OCI-LY3 (cell line): ENCODE data around the gene PPP2R5C.

Experiments used
- H2AFZ ChIP-seq: fragments of 200-600, 300-600 bp; shearing (Covaris generic); 2 replicates; pipeline ENCODE4 v1.6.0; 2014; ENCODE audit warnings: antibody characterized with exemption, low read depth, low read length
- H3K27ac ChIP-seq: fragments of 200-600, 300-600 bp; sonication (generic); 2 replicates; pipeline ENCODE4 v1.5.1; 2014; ENCODE audit warnings: mild to moderate bottlenecking, low read length, moderate library complexity, mixed read lengths
- H3K27me3 ChIP-seq: fragments of 200-600, 300-600 bp; sonication (generic); 2 replicates; pipeline ENCODE4 v1.6.1; 2014; ENCODE audit warnings: low read depth, low read length, mixed read lengths
- H3K36me3 ChIP-seq: fragments of 200-600, 300-600 bp; sonication (generic); replicated peaks from 2 replicates; pipeline ENCODE3; 2014; ENCODE audit warnings: low read depth, low read length, mixed read lengths
- H3K4me1 ChIP-seq: fragments of 300-600, 200-600 bp; sonication (generic); 2 replicates; pipeline ENCODE4 v1.6.1; 2014; ENCODE audit warnings: low read length, mixed read lengths
- H3K4me2 ChIP-seq: fragments of 200-600, 300-600 bp; sonication (generic); 2 replicates; pipeline ENCODE4 v1.6.1; 2014; ENCODE audit warnings: low read length, mixed read lengths
- H3K4me3 ChIP-seq: fragments of 300-600, 200-600 bp; sonication (generic); 2 replicates; pipeline ENCODE4 v1.5.1; 2014; ENCODE audit warnings: antibody characterized with exemption, mild to moderate bottlenecking, low read length, moderate library complexity
- H3K79me2 ChIP-seq: fragments of 300-600, 200-600 bp; shearing (Covaris generic); 2 replicates; pipeline ENCODE4 v1.6.1; 2014; ENCODE audit warnings: mild to moderate bottlenecking, low read length, mixed read lengths
- H3K9ac ChIP-seq: fragments of 300-600, 200-600 bp; shearing (Covaris generic); 2 replicates; pipeline ENCODE4 v1.6.0; 2014; ENCODE audit warnings: mild to moderate bottlenecking, low read length, moderate library complexity
- H3K9me3 ChIP-seq: fragments of 200-600, 300-600 bp; shearing (Covaris generic); 2 replicates; pipeline ENCODE4 v1.6.1; 2014; ENCODE audit warnings: low read length, mixed read lengths; ENCODE audit not compliant: insufficient read depth
- H4K20me1 ChIP-seq: fragments of 200-600, 300-600 bp; sonication (generic); 2 replicates; pipeline ENCODE4 v1.6.1; 2016; ENCODE audit warnings: low read length, mixed read lengths; ENCODE audit not compliant: insufficient read depth
- EZH2phosphoT487 ChIP-seq: fragments of 200-600 bp; shearing (Covaris generic); IDR thresholded peaks from 2 replicates; pipeline ENCODE4 v1.6.1; 2018; ENCODE audit warnings: antibody characterized with exemption, mixed run types, low read depth
- TF ChIP-seq, protein P1 (sequence below): fragments of 200-600, 300-600 bp; sonication (generic); IDR thresholded peaks from 2 replicates; pipeline ENCODE4 v1.5.1; 2014; ENCODE audit warnings: antibody characterized with exemption, low read length, low read depth

The PPP2R5C gene

DNA sequence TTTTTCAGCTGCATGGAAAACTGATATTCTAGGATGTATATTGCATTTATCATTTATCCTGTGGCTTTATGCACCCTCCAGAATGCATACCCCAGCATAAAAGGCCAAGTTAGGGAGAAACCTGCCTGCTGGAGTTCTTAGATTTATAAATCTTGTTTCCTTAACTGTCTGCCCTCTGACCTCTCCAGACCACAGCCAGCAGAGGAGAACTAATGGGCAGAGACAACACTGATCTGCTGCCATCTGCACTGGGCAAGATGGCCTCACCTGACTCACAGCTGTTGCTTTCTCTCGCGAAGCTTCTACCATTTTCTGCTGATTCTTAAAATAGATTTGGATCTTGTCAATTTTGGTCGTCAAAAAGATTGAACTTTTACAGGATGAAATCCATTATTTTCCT, 65.8 kb downstream of the PPP2R5C start:
- H3K4me3 ChIP-seq, result no peak overlapping the region
- H3K9me3 ChIP-seq, result no peaks in the 10 kb centered on the region
- H3K36me3 ChIP-seq, result peaks cover 32% of the 10 kb centered on the region
- no peak overlapping the region for H3K27ac ChIP-seq
- peaks cover 94% of the 10 kb centered on the region for H3K79me2 ChIP-seq
- no peaks in the 10 kb centered on the region for H3K27me3 ChIP-seq
- no peak for TF ChIP-seq EZH2phosphoT487
- TF ChIP-seq, protein P1, sequence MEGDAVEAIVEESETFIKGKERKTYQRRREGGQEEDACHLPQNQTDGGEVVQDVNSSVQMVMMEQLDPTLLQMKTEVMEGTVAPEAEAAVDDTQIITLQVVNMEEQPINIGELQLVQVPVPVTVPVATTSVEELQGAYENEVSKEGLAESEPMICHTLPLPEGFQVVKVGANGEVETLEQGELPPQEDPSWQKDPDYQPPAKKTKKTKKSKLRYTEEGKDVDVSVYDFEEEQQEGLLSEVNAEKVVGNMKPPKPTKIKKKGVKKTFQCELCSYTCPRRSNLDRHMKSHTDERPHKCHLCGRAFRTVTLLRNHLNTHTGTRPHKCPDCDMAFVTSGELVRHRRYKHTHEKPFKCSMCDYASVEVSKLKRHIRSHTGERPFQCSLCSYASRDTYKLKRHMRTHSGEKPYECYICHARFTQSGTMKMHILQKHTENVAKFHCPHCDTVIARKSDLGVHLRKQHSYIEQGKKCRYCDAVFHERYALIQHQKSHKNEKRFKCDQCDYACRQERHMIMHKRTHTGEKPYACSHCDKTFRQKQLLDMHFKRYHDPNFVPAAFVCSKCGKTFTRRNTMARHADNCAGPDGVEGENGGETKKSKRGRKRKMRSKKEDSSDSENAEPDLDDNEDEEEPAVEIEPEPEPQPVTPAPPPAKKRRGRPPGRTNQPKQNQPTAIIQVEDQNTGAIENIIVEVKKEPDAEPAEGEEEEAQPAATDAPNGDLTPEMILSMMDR, result no peak
- H2AFZ ChIP-seq, result no peak overlapping the region
- H3K9ac ChIP-seq, result no peak overlapping the region
- peaks cover 20% of the 10 kb centered on the region for H4K20me1 ChIP-seq
- H3K4me2 ChIP-seq, result no peak overlapping the region
- H3K4me1 ChIP-seq, result peaks cover 42% of the 10 kb centered on the region

DNA sequence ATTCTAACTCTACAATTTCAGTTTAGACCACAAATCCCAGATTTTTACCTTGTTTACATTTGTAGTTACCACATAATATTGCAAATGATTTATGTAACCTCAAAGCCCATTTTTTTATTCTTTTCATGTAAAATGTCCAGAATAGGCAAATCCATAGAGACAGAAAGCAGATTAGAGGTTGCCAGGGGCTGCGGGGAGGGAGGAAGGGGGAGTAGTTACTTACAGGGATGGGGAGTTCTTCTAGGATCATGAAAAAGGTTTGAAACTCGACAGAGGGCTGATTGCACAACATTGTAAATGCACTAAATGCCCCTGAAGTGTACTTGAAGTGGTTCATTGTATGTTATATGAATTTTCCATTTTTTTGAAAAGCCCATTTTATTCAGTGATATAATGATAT, 66.5 kb downstream of the PPP2R5C start:
- Histone ChIP-seq H3K4me3 (no peak overlapping the region), H3K9me3 (no peaks in the 10 kb centered on the region), H3K79me2 (peaks cover 94% of the 10 kb centered on the region), H3K9ac (no peak overlapping the region), H3K4me2 (no peak overlapping the region), H4K20me1 (peaks cover 20% of the 10 kb centered on the region), H3K27ac (no peak overlapping the region), H3K4me1 (peaks cover 35% of the 10 kb centered on the region), H3K27me3 (no peaks in the 10 kb centered on the region), H3K36me3 (peaks cover 40% of the 10 kb centered on the region), H2AFZ (no peak overlapping the region)
- no peak for TF ChIP-seq EZH2phosphoT487
- TF ChIP-seq, protein P1, result no peak

DNA sequence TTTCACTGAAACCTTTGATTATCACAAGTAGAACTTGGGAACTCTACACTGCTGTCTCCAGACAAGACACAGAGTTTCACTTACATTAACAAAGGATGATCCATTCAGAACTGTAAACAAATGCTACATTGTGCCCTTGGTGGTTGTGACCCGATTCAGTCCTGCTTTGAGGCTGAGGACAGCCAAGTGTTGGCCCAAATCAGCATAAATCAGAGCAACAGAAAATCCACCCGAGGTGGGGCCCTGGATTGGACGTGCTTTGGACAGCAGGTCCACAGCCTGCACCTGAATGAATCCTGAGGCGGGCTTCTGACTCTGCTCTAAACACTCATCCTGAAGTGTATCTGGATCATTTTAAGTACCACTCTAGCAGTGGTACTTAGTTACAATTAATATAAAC, 68.8 kb downstream of the PPP2R5C start:
- no peaks in the 10 kb centered on the region for H3K9me3 ChIP-seq
- no peak overlapping the region for H3K4me2 ChIP-seq
- no peak overlapping the region for H2AFZ ChIP-seq
- H3K4me3 ChIP-seq, result no peak overlapping the region
- peaks cover 30% of the 10 kb centered on the region for H4K20me1 ChIP-seq
- TF ChIP-seq EZH2phosphoT487, result no peak
- TF ChIP-seq, protein P1, result no peak
- peaks cover 49% of the 10 kb centered on the region for H3K36me3 ChIP-seq
- H3K27ac ChIP-seq, result no peak overlapping the region
- H3K9ac ChIP-seq, result no peak overlapping the region
- H3K4me1 ChIP-seq, result peaks cover 20% of the 10 kb centered on the region
- H3K27me3 ChIP-seq, result no peaks in the 10 kb centered on the region
- H3K79me2 ChIP-seq, result peaks cover 96% of the 10 kb centered on the region

DNA sequence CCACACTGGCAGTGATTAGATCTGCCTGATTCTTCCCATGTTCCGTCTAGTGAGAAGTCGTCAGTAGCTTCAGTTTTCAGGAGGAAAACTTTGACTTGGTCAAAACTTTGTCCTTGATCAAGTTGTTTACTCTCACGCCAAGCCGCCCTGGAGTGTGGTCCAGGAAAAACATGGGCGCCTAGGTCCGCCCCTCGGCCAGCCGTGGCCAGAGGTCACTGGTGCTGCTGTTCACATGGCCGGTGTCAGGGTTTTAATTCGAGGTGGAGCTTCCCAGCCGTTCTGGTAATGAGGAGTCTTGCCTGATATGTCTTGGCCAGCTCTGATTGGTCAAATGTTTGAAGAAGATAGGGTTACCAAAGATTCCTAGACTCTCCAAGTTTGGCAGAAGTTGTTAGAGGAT, 71.5 kb downstream of the PPP2R5C start:
- H3K36me3 ChIP-seq, result peaks cover 30% of the 10 kb centered on the region
- no peak overlapping the region for H3K4me3 ChIP-seq
- H3K27me3 ChIP-seq, result no peaks in the 10 kb centered on the region
- no peak overlapping the region for H3K4me2 ChIP-seq
- no peak overlapping the region for H3K9ac ChIP-seq
- TF ChIP-seq, protein P1, result no peak
- no peak for TF ChIP-seq EZH2phosphoT487
- peaks cover 75% of the 10 kb centered on the region for H3K79me2 ChIP-seq
- H3K4me1 ChIP-seq, result peaks cover 13% of the 10 kb centered on the region
- H4K20me1 ChIP-seq, result peaks cover 35% of the 10 kb centered on the region
- H2AFZ ChIP-seq, result no peak overlapping the region
- H3K9me3 ChIP-seq, result no peaks in the 10 kb centered on the region
- H3K27ac ChIP-seq, result no peak overlapping the region
